HK-2 (cell line): ENCODE data around the gene PSME2.
"Not testable (repeated sequence)": the region's sequence is repeated elsewhere in the genome, so short reads cannot be mapped to it uniquely, and the experiment has no call there.

Experiments used
- DNase-seq: peaks from one replicate; pipeline ENCODE4 v3.0.0-alpha.2; 2018; ENCODE audit not compliant: unreplicated experiment

PSME2 gene

GRCh38 chr14:24114532-24115421 lies 31.6 kb downstream of the PSME2 start, which contains the start of the genes DCAF11 and NRL:
TSS of gene DCAF11 (plus strand) at chr14:24114777. CDS start at chr14:24115595, 818 bp downstream.
TSS of gene NRL (minus strand) at chr14:24114949. CDS start at chr14:24082848, 32,101 bp downstream.
- peak; percentile 99 for DNase-seq

GRCh38 chr14:24113801-24114531 lies 32.4 kb downstream of the PSME2 start:
- peak; percentile 89 for DNase-seq

GRCh38 chr14:24113379-24113800 lies 33.0 kb downstream of the PSME2 start:
- no peak for DNase-seq

- DNase-seq = no peak
Measured at GRCh38 chr14:24110523-24110922, 35.9 kb downstream of the PSME2 start.

DNA sequence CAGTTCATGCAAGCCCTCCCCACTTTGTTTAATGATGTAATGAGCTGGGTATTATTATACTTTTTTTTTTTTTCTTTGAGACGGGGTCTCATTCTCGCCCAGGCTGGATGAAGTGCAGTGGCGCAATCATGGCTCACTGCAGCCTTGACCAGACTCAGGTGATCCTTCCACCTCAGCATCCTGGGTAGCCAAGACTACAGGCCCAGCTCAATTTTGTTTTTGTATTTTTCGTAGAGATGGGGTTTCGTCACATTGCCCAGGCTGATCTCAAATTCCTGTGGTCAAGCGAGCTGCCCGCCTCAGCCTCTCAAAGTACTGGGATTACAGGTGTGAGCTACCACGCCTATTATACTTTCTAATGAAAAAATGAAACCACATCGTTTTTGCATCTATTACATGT lies 36.4 kb downstream of the PSME2 start:
- DNase-seq = no peak

- no peak for DNase-seq
Measured at GRCh38 chr14:24108336-24108874, 38.0 kb downstream of the PSME2 start.

- DNase-seq = no peak
Measured at GRCh38 chr14:24106672-24107271, 39.6 kb downstream of the PSME2 start.

DNA sequence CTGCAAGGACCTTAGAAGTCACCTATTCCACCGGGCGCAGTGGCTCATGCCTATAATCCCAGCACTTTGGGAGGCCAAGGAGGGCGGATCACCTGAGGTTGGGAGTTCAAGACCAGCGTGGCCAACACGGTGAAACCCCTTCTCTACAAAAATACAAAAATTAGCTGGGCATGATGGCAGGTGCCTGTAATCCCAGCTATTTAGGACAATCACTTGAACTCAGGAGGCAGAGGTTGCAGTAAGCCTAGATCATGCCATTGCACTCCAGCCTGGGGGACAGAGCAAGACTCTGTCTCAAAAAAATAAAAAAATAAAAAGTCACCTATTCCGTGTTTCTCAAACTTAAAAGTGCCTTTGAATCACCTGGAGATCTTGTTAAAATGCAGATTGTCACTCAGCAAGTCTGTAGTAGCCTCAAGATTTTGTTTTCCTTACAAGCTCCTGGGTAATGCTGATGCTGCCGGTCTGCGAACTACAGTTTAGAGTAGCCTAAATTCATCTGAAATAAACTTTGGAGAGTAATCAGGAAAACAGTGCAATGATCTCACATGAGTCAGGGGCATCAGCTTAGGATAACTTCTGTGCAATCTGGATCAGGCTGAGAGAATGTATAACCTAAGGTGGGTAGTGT lies 40.7 kb downstream of the PSME2 start:
- not testable (repeated sequence) for DNase-seq

- DNase-seq = no peak
Measured at GRCh38 chr14:24103451-24103850, 43.0 kb downstream of the PSME2 start.

- no peak for DNase-seq
Measured at GRCh38 chr14:24102357-24103048, 43.9 kb downstream of the PSME2 start.

- no peak for DNase-seq
Measured at GRCh38 chr14:24100982-24101494, 45.4 kb downstream of the PSME2 start.

DNA sequence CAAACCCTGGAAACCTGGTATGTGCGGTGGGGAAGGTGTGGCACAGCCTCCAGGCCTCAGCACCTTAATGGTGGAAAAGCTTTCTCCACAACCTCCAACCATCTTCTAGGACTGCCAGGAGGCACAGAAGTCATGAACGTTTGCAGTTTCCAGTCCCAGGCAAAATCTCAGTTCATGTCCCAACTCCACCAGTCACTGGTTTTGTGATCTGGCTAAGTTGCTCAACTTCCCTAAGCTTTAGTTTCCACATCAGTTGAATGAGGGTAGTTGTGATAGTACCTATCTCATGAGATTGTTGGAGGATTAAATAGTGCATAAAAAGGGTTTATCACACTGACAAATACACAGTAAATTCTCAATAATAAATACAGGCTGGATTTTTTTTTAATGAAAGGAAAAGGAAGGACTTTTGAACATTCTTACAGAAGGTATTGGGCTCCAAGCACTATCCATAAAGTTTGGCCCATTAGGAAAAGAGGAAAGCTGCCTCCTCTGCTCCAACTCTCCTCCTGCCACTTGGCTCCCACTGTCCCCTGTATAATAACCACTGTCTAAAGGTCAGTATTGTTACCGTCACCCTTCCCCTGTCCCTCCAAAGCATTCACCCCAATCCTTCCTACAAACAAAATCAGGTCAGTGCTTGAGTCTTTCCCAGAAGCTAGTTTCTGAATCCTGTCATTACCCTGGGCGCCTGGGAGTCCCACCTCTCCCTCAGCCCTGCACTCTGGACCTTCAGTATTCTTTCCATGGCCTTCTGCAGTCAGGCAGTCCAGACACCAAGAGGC lies 46.0 kb downstream of the PSME2 start:
- DNase-seq = no peak

- DNase-seq = no peak
Measured at GRCh38 chr14:24098927-24099813, 47.2 kb downstream of the PSME2 start.

- no peak for DNase-seq
Measured at GRCh38 chr14:24098229-24098926, 48.0 kb downstream of the PSME2 start.

DNA sequence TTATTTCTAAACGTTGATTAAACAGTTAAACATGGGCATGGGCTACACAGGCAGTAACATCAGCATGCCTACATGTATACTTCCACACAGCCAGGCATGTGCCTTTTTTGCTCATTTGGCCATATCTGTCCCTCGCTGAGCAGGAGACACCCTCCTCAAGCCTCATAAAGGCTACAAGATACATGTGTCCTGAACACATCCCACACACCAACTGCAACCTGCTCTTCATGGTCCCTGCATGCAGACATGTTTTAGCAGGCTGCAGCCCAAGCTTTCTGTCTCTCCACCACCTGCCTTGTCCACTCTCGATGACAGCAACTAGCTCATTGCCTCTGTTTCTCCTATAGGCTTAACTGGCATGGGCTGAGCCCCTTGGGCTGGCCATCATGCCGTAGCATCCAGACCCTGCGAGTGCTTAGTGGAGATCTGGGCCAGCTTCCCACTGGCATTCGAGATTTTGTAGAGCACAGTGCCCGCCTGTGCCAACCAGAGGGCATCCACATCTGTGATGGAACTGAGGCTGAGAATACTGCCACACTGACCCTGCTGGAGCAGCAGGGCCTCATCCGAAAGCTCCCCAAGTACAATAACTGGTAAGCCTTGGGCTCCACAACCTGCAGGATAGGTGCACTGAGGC lies 49.7 kb downstream of the PSME2 start:
- no peak for DNase-seq

DNA sequence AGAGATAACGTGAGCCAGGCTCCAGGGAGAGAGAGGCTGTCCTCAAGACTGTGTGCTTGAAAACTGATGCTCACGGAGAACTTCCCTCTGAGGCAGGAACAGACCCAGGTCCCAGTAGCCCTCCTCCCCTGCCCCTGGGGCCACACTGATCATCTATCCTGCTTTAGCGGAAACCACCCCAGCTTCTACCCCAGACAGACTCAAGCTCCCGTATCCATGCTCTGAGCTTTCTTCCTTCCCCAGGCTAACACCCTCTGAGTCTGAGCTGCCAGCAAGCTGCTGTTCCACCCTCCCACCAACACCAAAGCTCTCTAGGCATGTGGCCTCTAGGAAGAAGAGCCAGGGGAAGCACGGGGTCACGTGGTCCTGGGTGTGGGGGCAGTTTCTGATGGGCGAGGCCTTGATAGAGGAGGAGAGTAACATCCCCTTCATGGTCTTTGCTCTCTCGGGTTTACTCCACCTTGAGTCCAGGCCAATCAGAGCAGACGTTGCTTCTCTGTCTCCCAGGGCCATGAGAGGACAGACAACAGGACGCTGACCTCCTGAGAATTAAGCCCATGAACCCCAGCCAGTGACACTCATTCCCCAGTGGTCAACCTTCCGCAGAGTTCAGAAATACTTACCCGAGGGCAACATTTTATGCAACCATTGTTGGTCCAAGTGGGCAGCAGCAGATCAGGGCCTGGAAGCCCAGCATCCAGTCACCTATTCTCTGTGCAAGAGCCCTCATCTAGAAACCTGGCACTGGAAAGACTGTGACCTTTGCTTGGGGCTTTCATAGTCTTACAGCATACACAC lies 50.9 kb downstream of the PSME2 start:
- DNase-seq = peak; percentile 74

DNA sequence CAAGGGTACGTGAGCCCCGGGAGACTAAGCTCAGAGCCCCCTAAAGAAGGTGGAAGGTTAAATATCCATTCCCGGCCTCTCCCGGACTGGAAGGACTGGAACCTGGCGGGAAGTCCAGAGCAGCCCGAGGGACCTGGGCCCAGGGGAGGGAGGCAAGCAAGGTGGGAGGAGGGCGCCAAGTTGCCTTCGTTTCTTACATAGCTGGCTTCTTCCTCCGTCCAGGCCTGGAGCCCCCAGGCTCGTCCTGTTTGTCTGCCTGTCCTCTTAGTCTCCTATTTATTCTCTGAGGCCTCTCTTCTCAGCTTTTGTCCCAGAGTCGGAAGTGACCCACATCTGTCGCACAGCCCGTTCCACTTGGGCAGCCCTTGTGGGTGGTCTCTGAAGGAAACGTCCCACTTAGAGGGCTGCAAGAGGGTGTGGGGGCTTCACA lies 51.6 kb downstream of the PSME2 start:
- DNase-seq = no peak
